H9 (cell line): ENCODE results near the gene MAP2K1. TPM values are rescaled to one million over a fixed set of nuclear protein-coding genes. Genes with fewer than 3 reads are reported as not detected.

Source experiments
- DNase-seq: peaks from one replicate; pipeline ENCODE4 v3.0.0-alpha.2; 2017
- H2AFZ ChIP-seq: one replicate; pipeline ENCODE4 v1.6.1; 2013; ENCODE audit warnings: mild to moderate bottlenecking, low read length, control low read depth, moderate library complexity
- H2AK5ac ChIP-seq: 2 replicates; pipeline ENCODE4 v1.6.1; 2013; ENCODE audit warnings: low read length, control low read depth, mixed read lengths; ENCODE audit not compliant: insufficient read length
- H2BK120ac ChIP-seq: one replicate; pipeline ENCODE4 v1.6.1; 2013; ENCODE audit warnings: low read depth, mild to moderate bottlenecking, low read length, control low read depth, inconsistent platforms; ENCODE audit not compliant: poor library complexity, severe bottlenecking
- H2BK12ac ChIP-seq: 2 replicates; pipeline ENCODE4 v1.6.1; 2013; ENCODE audit warnings: low read length, control low read depth, mixed read lengths, low read depth; ENCODE audit not compliant: insufficient read length
- H2BK15ac ChIP-seq: 2 replicates; pipeline ENCODE4 v1.6.1; 2013; ENCODE audit warnings: low read depth, low read length, control low read depth
- H2BK20ac ChIP-seq: one replicate; pipeline ENCODE4 v1.6.1; 2013; ENCODE audit warnings: low read depth, mild to moderate bottlenecking, low read length, control low read depth, inconsistent platforms; ENCODE audit not compliant: poor library complexity, severe bottlenecking
- H2BK5ac ChIP-seq: 2 replicates; pipeline ENCODE4 v1.6.1; 2013; ENCODE audit warnings: low read length, control low read depth, mixed read lengths; ENCODE audit not compliant: insufficient read length
- H3K14ac ChIP-seq: 2 replicates; pipeline ENCODE4 v1.6.1; 2013; ENCODE audit warnings: low read length, control low read depth; ENCODE audit not compliant: insufficient read depth
- H3K18ac ChIP-seq: 2 replicates; pipeline ENCODE4 v1.6.1; 2013; ENCODE audit warnings: low read depth, mild to moderate bottlenecking, mixed read lengths, low read length, control low read depth; ENCODE audit not compliant: insufficient read length
- H3K23ac ChIP-seq: 2 replicates; pipeline ENCODE4 v1.6.1; 2013; ENCODE audit warnings: low read length, control low read depth, mixed read lengths, low read depth; ENCODE audit not compliant: insufficient read length
- H3K23me2 ChIP-seq: 2 replicates; pipeline ENCODE4 v1.6.1; 2013; ENCODE audit warnings: low read depth, mild to moderate bottlenecking, mixed read lengths, low read length, control low read depth; ENCODE audit not compliant: insufficient read length, poor library complexity, severe bottlenecking
- H3K27ac ChIP-seq: 2 replicates; pipeline ENCODE4 v1.5.1; 2013; ENCODE audit warnings: low read length, control low read depth, mixed read lengths, low read depth; ENCODE audit not compliant: insufficient read length
- H3K27me3 ChIP-seq: 2 replicates; pipeline ENCODE4 v1.6.1; 2013; ENCODE audit warnings: low read length, control low read depth, inconsistent platforms; ENCODE audit not compliant: insufficient read depth
- H3K4ac ChIP-seq: 2 replicates; pipeline ENCODE4 v1.6.1; 2013; ENCODE audit warnings: low read depth, mild to moderate bottlenecking, control low read depth, inconsistent platforms, low read length, moderate library complexity
- H3K4me1 ChIP-seq: 2 replicates; pipeline ENCODE4 v1.6.1; 2013; ENCODE audit warnings: low read length, control low read depth, inconsistent platforms; ENCODE audit not compliant: insufficient read depth
- H3K4me2 ChIP-seq: 2 replicates; pipeline ENCODE4 v1.6.1; 2013; ENCODE audit warnings: low read length, control low read depth, mixed read lengths; ENCODE audit not compliant: insufficient read length, insufficient read depth
- H3K56ac ChIP-seq: 2 replicates; pipeline ENCODE4 v1.6.1; 2013; ENCODE audit warnings: low read depth, mild to moderate bottlenecking, mixed read lengths, low read length, control low read depth; ENCODE audit not compliant: insufficient read length
- H3K79me1 ChIP-seq: 2 replicates; pipeline ENCODE4 v1.6.1; 2013; ENCODE audit warnings: low read depth, mild to moderate bottlenecking, moderate library complexity, low read length, control low read depth, inconsistent platforms; ENCODE audit not compliant: insufficient read depth, poor library complexity, severe bottlenecking
- H3K79me2 ChIP-seq: 2 replicates; pipeline ENCODE4 v1.6.1; 2013; ENCODE audit warnings: low read length, control low read depth, inconsistent platforms; ENCODE audit not compliant: insufficient read depth
- H3K9ac ChIP-seq: 2 replicates; pipeline ENCODE4 v1.6.1; 2013; ENCODE audit warnings: low read length, control low read depth, mixed read lengths; ENCODE audit not compliant: insufficient read length; ENCODE audit errors: extremely low read depth
- H3K9me3 ChIP-seq: one replicate; pipeline ENCODE4 v1.6.1; 2013; ENCODE audit warnings: low read depth, low read length, inconsistent platforms; ENCODE audit not compliant: control insufficient read depth
- H3T11ph ChIP-seq: one replicate; pipeline ENCODE4 v1.6.1; 2013; ENCODE audit warnings: mild to moderate bottlenecking, low read length, control low read depth, inconsistent platforms
- H4K20me1 ChIP-seq: one replicate; pipeline ENCODE4 v1.6.1; 2013; ENCODE audit not compliant: control insufficient read depth, insufficient read length, insufficient read depth
- H4K5ac ChIP-seq: 2 replicates; pipeline ENCODE4 v1.6.1; 2013; ENCODE audit warnings: low read depth, mild to moderate bottlenecking, mixed read lengths, low read length, control low read depth; ENCODE audit not compliant: insufficient read length
- H4K8ac ChIP-seq: replicated peaks from 2 replicates; pipeline ENCODE4 v1.6.1; 2013; ENCODE audit warnings: low read length, control low read depth, mixed read lengths, low read depth; ENCODE audit not compliant: insufficient read length
- H4K91ac ChIP-seq: 2 replicates; pipeline ENCODE4 v1.6.1; 2013; ENCODE audit warnings: low read depth, mild to moderate bottlenecking, moderate library complexity, mixed read lengths, low read length, control low read depth; ENCODE audit not compliant: insufficient read length
- H3K27ac Mint-ChIP-seq, 3 experiments: 2 replicates in 2 of 3; 3 replicates in 1 of 3; pipeline ENCODE4 v1.8.0; 2020 to 2021; ENCODE audit warnings: mixed read lengths in 3 of 3, mild to moderate bottlenecking in 1 of 3, moderate library complexity in 1 of 3
- H3K27me3 Mint-ChIP-seq: 2 replicates; pipeline ENCODE4 v1.8.0; 2021; ENCODE audit warnings: low read depth, mild to moderate bottlenecking, moderate library complexity, mixed read lengths
- H3K36me3 Mint-ChIP-seq, 3 experiments: 2 replicates in 2 of 3; 3 replicates in 1 of 3; pipeline ENCODE4 v1.8.0; 2020 to 2021; ENCODE audit warnings: low read depth in 3 of 3, mixed read lengths in 3 of 3; ENCODE audit not compliant: insufficient read depth in 1 of 3
- H3K4me1 Mint-ChIP-seq, 2 experiments: 2 replicates each; pipeline ENCODE4 v1.8.0; 2020; ENCODE audit warnings: mixed read lengths in 2 of 2
- H3K4me3 Mint-ChIP-seq, 2 experiments: 2 replicates in 1 of 2; 3 replicates in 1 of 2; pipeline ENCODE4 v1.8.0; 2020 to 2021; ENCODE audit warnings: mild to moderate bottlenecking in 2 of 2, mixed read lengths in 2 of 2, moderate library complexity in 1 of 2
- H3K9me3 Mint-ChIP-seq, 2 experiments: 2 replicates in 1 of 2; 3 replicates in 1 of 2; pipeline ENCODE4 v1.8.0; 2020; ENCODE audit warnings: mild to moderate bottlenecking in 2 of 2, mixed read lengths in 2 of 2, moderate library complexity in 1 of 2
- CTCF ChIP-seq: fragments of 200-600 bp; sonication (generic); conservative IDR thresholded peaks from 3 replicates; pipeline ENCODE4 v1.8.0; 2021; ENCODE audit warnings: antibody characterized with exemption, mild to moderate bottlenecking
- WGBS: extraction: QIAGEN DNeasy Blood & Tissue Kit; methylation state at CpG from one replicate; pipeline ENCODE4 v1.1.7; 2013; ENCODE audit warnings: missing lambda C conversion rate, low lambda C conversion rate, mixed read lengths; ENCODE audit not compliant: insufficient read length; ENCODE audit errors: extremely low coverage; 5-methylcytosine and 5-hydroxymethylcytosine counted together
- total RNA-seq: library from RNA; stranded (reverse); gene quantifications from 2 replicates; pipeline ENCODE4 v1.2.1, GENCODE V29; 2021

The MAP2K1 gene
- total RNA-seq, 1 experiment from 2014 or later = 50.8 TPM

GRCh38 chr15:66412220-66412619 lies 25.5 kb downstream of the MAP2K1 start:
- no peak overlapping the region for H4K5ac ChIP-seq
- WGBS = no CpG with 5 or more reads among the region's 3 CpGs
- no peak for TF ChIP-seq CTCF
- no peak for DNase-seq
- H3K56ac ChIP-seq = no peak overlapping the region
- no peak overlapping the region for H3K14ac ChIP-seq
- no peak overlapping the region for H3K23ac ChIP-seq
- H3K27me3 ChIP-seq = no peaks in the 10 kb centered on the region; the same call in 1 of the 2 replicates
- no peak overlapping the region for H3T11ph ChIP-seq
- no peak overlapping the region for H3K9ac ChIP-seq
- no peak overlapping the region for H4K91ac ChIP-seq
- H4K20me1 ChIP-seq = no peaks in the 10 kb centered on the region
- no peak overlapping the region for H2AK5ac ChIP-seq
- no peak overlapping the region for H2BK12ac ChIP-seq
- H3K27me3 Mint-ChIP-seq = no peaks in the 10 kb centered on the region
- H3K4me1 ChIP-seq = peaks cover 23% of the 10 kb centered on the region; the same call in 1 of the 2 replicates
- H3K4me3 Mint-ChIP-seq = no peak overlapping the region
- peaks cover 23 to 25% (median 25%) of the 10 kb centered on the region in 3 experiments for H3K36me3 Mint-ChIP-seq
- no peaks in the 10 kb centered on the region for H3K23me2 ChIP-seq
- H3K4me2 ChIP-seq = no peak overlapping the region
- H3K4ac ChIP-seq = no peak overlapping the region
- no peak overlapping the region for H2BK120ac ChIP-seq
- H2BK20ac ChIP-seq = no peak overlapping the region
- H3K18ac ChIP-seq = no peak overlapping the region
- H3K79me2 ChIP-seq = peaks cover 33% of the 10 kb centered on the region
- H2AFZ ChIP-seq = no peak overlapping the region
- H3K27ac Mint-ChIP-seq = no peak overlapping the region
- H3K27ac ChIP-seq = no peak overlapping the region
- H4K8ac ChIP-seq = no peak overlapping the region
- peaks cover 3% of the 10 kb centered on the region for H3K79me1 ChIP-seq
- peaks cover 55 to 66% of the 10 kb centered on the region in 2 experiments for H3K4me1 Mint-ChIP-seq
- no peak overlapping the region for H2BK5ac ChIP-seq
- H3K9me3 Mint-ChIP-seq = peaks cover 23 to 25% of the 10 kb centered on the region in 2 experiments; a peak in 4 of 5 replicates
- H2BK15ac ChIP-seq = no peak overlapping the region
- peaks cover 11% of the 10 kb centered on the region for H3K9me3 ChIP-seq
